HG03103 (cell line): ENCODE data around the gene PLXNA4.

Experiments used
- ATAC-seq: cut with Tn5 transposase; IDR thresholded peaks from one replicate; pipeline ENCODE4 v1.9.1; 2021; ENCODE audit warnings: low read depth; ENCODE audit not compliant: unreplicated experiment

PLXNA4 gene

GRCh38 chr7:132368246-132368900 is 207.9 kb downstream of the PLXNA4 start:
- no peak for ATAC-seq

- no peak for ATAC-seq
These were observed 208.5 kb downstream of the PLXNA4 start for GRCh38 chr7:132367795-132368194.

GRCh38 chr7:132367004-132367403 is 209.3 kb downstream of the PLXNA4 start:
- no peak for ATAC-seq

GRCh38 chr7:132364226-132364625 is 212.0 kb downstream of the PLXNA4 start:
- ATAC-seq, result no peak

- ATAC-seq, result no peak
These were observed 214.2 kb downstream of the PLXNA4 start for GRCh38 chr7:132362059-132362458.

- no peak for ATAC-seq
These were observed 215.1 kb downstream of the PLXNA4 start for GRCh38 chr7:132361146-132361545.

- no peak for ATAC-seq
These were observed 216.5 kb downstream of the PLXNA4 start for GRCh38 chr7:132359743-132360142.

- ATAC-seq, result no peak
These were observed 221.2 kb downstream of the PLXNA4 start for GRCh38 chr7:132355048-132355447.

- no peak for ATAC-seq
These were observed 221.7 kb downstream of the PLXNA4 start for GRCh38 chr7:132354527-132354926.

GRCh38 chr7:132353936-132354335 is 222.3 kb downstream of the PLXNA4 start:
- ATAC-seq, result no peak

- no peak for ATAC-seq
These were observed 223.5 kb downstream of the PLXNA4 start for GRCh38 chr7:132352800-132353199.

GRCh38 chr7:132351954-132352499 is 224.2 kb downstream of the PLXNA4 start:
- ATAC-seq, result no peak

- no peak for ATAC-seq
These were observed 225.5 kb downstream of the PLXNA4 start for GRCh38 chr7:132350741-132351140.

- no peak for ATAC-seq
These were observed 227.2 kb downstream of the PLXNA4 start for GRCh38 chr7:132349075-132349474.

GRCh38 chr7:132348341-132348740 is 227.9 kb downstream of the PLXNA4 start:
- ATAC-seq, result no peak

GRCh38 chr7:132347858-132348257 is 228.4 kb downstream of the PLXNA4 start:
- no peak for ATAC-seq

- ATAC-seq, result no peak
These were observed 229.1 kb downstream of the PLXNA4 start for GRCh38 chr7:132347123-132347522.

- no peak for ATAC-seq
These were observed 230.6 kb downstream of the PLXNA4 start for GRCh38 chr7:132345543-132346129.

GRCh38 chr7:132345030-132345429 is 231.2 kb downstream of the PLXNA4 start:
- ATAC-seq, result no peak

GRCh38 chr7:132343199-132343598 is 233.1 kb downstream of the PLXNA4 start:
- no peak for ATAC-seq

- no peak for ATAC-seq
These were observed 238.7 kb downstream of the PLXNA4 start for GRCh38 chr7:132337450-132338080.

GRCh38 chr7:132336797-132337196 is 239.5 kb downstream of the PLXNA4 start:
- ATAC-seq, result no peak
